HG03139 (cell line): ENCODE data around the gene PRKCH.
"Not testable (repeated sequence)": the region's sequence is repeated elsewhere in the genome, so short reads cannot be mapped to it uniquely, and the experiment has no call there.

ENCODE experiments used
- ATAC-seq: cut with Tn5 transposase; IDR thresholded peaks from one replicate; pipeline ENCODE4 v1.9.1; 2021; ENCODE audit not compliant: unreplicated experiment

PRKCH gene

GRCh38 chr14:61304688-61305087 lies 16.7 kb upstream of the PRKCH start:
- ATAC-seq: no peak

- ATAC-seq: no peak
Measured at GRCh38 chr14:61308198-61308597, 13.2 kb upstream of the PRKCH start.

- ATAC-seq: not testable (repeated sequence)
Measured at GRCh38 chr14:61308701-61309100, 12.7 kb upstream of the PRKCH start.

GRCh38 chr14:61315313-61315712 lies 6.1 kb upstream of the PRKCH start:
- no peak for ATAC-seq

GRCh38 chr14:61319086-61319485 lies 2.3 kb upstream of the PRKCH start:
- no peak for ATAC-seq

- ATAC-seq: no peak
Measured at GRCh38 chr14:61319706-61320105, 1.7 kb upstream of the PRKCH start.

GRCh38 chr14:61320170-61320569 lies 1.2 kb upstream of the PRKCH start:
- not testable (repeated sequence) for ATAC-seq

- ATAC-seq: no peak
Measured at GRCh38 chr14:61320806-61321384, 484 bp upstream of the PRKCH start.

- no peak for ATAC-seq
Measured at GRCh38 chr14:61322011-61322798, 826 bp downstream of the PRKCH start.

GRCh38 chr14:61322799-61323290 lies 1.5 kb downstream of the PRKCH start:
- no peak for ATAC-seq

- no peak for ATAC-seq
Measured at GRCh38 chr14:61323970-61324369, 2.6 kb downstream of the PRKCH start.

GRCh38 chr14:61325166-61325565 lies 3.8 kb downstream of the PRKCH start:
- ATAC-seq: no peak

GRCh38 chr14:61326146-61326545 lies 4.8 kb downstream of the PRKCH start:
- ATAC-seq: no peak

GRCh38 chr14:61326847-61327246 lies 5.5 kb downstream of the PRKCH start:
- ATAC-seq: no peak

GRCh38 chr14:61328626-61329262 lies 7.4 kb downstream of the PRKCH start:
- no peak for ATAC-seq

- no peak for ATAC-seq
Measured at GRCh38 chr14:61329478-61330051, 8.2 kb downstream of the PRKCH start.

GRCh38 chr14:61330511-61330910 lies 9.1 kb downstream of the PRKCH start:
- no peak for ATAC-seq

- ATAC-seq: no peak
Measured at GRCh38 chr14:61331992-61332657, 10.7 kb downstream of the PRKCH start.

- ATAC-seq: no peak
Measured at GRCh38 chr14:61332658-61333029, 11.3 kb downstream of the PRKCH start.

GRCh38 chr14:61333087-61333486 lies 11.7 kb downstream of the PRKCH start:
- ATAC-seq: no peak

- no peak for ATAC-seq
Measured at GRCh38 chr14:61334197-61334701, 12.9 kb downstream of the PRKCH start.
